HepG2 (cell line): Measurements from ENCODE around the gene KRABD2.

ENCODE experiments used
- BHLHE40 ChIP-seq: IDR thresholded peaks from 2 replicates; pipeline ENCODE4 v1.6.1; 2011; ENCODE audit warnings: low read length, improper control_type of control experiment
- CCAR2 ChIP-seq: fragments of 200-400 bp; formaldehyde crosslinking; optimal IDR thresholded peaks from 2 replicates; pipeline ENCODE3; 2018; ENCODE audit warnings: low read depth, mild to moderate bottlenecking, low read length, moderate library complexity
- MIXL1 ChIP-seq: IDR thresholded peaks from 2 replicates; pipeline ENCODE4 v1.6.1; 2016
- MXD1 ChIP-seq: sonication (generic); formaldehyde crosslinking; IDR thresholded peaks from 2 replicates; pipeline ENCODE4 v1.4.0; 2020; ENCODE audit warnings: mild to moderate bottlenecking, missing genetic modification reagents
- SIX4 ChIP-seq: sonication (generic); formaldehyde crosslinking; IDR thresholded peaks from 2 replicates; pipeline ENCODE4 v1.4.0; 2020; ENCODE audit warnings: missing genetic modification reagents
- SKI ChIP-seq: fragments of 450-650 bp; IDR thresholded peaks from one replicate; pipeline ENCODE4 v1.6.1; 2018; ENCODE audit warnings: mild to moderate bottlenecking; ENCODE audit not compliant: partially characterized antibody
- TBX3 ChIP-seq: fragments of 450-650 bp; IDR thresholded peaks from 2 replicates; pipeline ENCODE4 v1.6.1; 2017; ENCODE audit warnings: antibody characterized with exemption, mild to moderate bottlenecking, inconsistent platforms, borderline replicate concordance
- ZNF138 ChIP-seq: sonication (generic); formaldehyde crosslinking; IDR thresholded peaks from 2 replicates; pipeline ENCODE4 v1.5.0; 2020; ENCODE audit warnings: mild to moderate bottlenecking, low read depth, missing genetic modification reagents
- ZNF24 ChIP-seq: fragments of 450-650 bp; IDR thresholded peaks from 2 replicates; pipeline ENCODE4 v1.6.1; 2017; ENCODE audit warnings: antibody characterized with exemption, mild to moderate bottlenecking
- ZNF30 ChIP-seq: sonication (generic); formaldehyde crosslinking; IDR thresholded peaks from 2 replicates; pipeline ENCODE4 v1.5.0; 2020; ENCODE audit warnings: mild to moderate bottlenecking, missing genetic modification reagents
- ZNF589 ChIP-seq: sonication (generic); formaldehyde crosslinking; conservative IDR thresholded peaks from 2 replicates; pipeline ENCODE4 v1.8.0; 2022; ENCODE audit warnings: mild to moderate bottlenecking, moderate library complexity, missing genetic modification reagents
- TF ChIP-seq, protein P1 (sequence below): sonication (generic); formaldehyde crosslinking; IDR thresholded peaks from 2 replicates; pipeline ENCODE4 v1.5.0; 2020; ENCODE audit warnings: mild to moderate bottlenecking, missing genetic modification reagents, moderate library complexity
- TF ChIP-seq, protein P2 (sequence below): sonication (generic); formaldehyde crosslinking; IDR thresholded peaks from 2 replicates; pipeline ENCODE4 v1.4.0; 2020; ENCODE audit warnings: missing genetic modification reagents
- TF ChIP-seq, protein P3 (sequence below): sonication (generic); formaldehyde crosslinking; IDR thresholded peaks from 2 replicates; pipeline ENCODE4 v1.4.0; 2020; ENCODE audit warnings: mild to moderate bottlenecking, missing genetic modification reagents, borderline replicate concordance

KRABD2 gene

DNA sequence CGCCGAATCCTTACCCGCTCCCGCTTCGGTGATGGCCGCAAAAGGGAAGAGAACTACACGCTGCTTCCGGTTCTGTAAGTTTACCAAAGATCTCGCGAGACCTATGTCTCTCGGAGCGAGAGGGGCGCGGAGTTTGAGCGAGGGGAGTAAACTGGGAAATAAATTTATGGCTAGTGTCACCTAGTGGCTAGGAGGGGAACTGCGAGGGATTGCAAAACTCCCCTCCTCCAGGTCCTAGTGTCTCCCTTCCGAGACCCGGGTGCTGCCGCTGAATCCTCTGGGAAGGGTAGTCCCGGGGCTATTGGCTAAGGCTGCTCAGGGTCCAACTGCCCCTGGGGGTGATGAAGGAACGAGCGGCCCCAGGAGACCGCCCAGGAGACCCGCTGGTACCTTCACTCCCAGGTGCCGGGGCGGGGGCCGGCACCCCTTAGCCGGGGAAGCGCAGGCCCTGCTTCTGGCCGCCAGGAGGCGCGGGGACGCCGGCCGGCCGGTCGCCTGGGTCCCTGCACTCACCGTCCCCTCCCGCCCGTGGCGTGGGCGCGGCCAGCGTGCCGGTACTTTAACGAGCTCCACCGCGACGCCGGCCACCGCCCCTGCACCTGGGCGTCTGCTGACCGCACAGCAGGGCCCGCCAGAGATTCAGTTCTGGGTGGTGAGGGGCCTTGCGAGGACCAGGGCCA is 6.8 kb upstream of the KRABD2 start, which contains the start of gene RPL26 (continued):
- no peak; the same call in 1 of the 2 replicates for TF ChIP-seq BHLHE40
- 0 out of 2 replicates have a peak, but pooled peaks have one; percentile 13 for TF ChIP-seq ZNF24
- TF ChIP-seq TBX3: peak; percentile 18; the same call in 1 of the 2 replicates
- TF ChIP-seq ZNF138 (CRISPR knock-in tag): peak; percentile 57; the same call in 1 of the 2 replicates
- no peak; the same call in 1 of the 2 replicates for TF ChIP-seq SIX4 (CRISPR knock-in tag)
- peak; percentile 50; the same call in 1 of the 2 replicates for TF ChIP-seq MXD1 (CRISPR knock-in tag)
- TF ChIP-seq, protein P1, sequence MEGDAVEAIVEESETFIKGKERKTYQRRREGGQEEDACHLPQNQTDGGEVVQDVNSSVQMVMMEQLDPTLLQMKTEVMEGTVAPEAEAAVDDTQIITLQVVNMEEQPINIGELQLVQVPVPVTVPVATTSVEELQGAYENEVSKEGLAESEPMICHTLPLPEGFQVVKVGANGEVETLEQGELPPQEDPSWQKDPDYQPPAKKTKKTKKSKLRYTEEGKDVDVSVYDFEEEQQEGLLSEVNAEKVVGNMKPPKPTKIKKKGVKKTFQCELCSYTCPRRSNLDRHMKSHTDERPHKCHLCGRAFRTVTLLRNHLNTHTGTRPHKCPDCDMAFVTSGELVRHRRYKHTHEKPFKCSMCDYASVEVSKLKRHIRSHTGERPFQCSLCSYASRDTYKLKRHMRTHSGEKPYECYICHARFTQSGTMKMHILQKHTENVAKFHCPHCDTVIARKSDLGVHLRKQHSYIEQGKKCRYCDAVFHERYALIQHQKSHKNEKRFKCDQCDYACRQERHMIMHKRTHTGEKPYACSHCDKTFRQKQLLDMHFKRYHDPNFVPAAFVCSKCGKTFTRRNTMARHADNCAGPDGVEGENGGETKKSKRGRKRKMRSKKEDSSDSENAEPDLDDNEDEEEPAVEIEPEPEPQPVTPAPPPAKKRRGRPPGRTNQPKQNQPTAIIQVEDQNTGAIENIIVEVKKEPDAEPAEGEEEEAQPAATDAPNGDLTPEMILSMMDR (CRISPR knock-in tag): peak; percentile 89
- TF ChIP-seq MIXL1 (CRISPR knock-in tag): peak; percentile 77
- 0 out of 2 replicates have a peak, but pooled peaks have one; percentile 68 for TF ChIP-seq ZNF30 (CRISPR knock-in tag)
- TF ChIP-seq CCAR2: no peak
- TF ChIP-seq, protein P2, sequence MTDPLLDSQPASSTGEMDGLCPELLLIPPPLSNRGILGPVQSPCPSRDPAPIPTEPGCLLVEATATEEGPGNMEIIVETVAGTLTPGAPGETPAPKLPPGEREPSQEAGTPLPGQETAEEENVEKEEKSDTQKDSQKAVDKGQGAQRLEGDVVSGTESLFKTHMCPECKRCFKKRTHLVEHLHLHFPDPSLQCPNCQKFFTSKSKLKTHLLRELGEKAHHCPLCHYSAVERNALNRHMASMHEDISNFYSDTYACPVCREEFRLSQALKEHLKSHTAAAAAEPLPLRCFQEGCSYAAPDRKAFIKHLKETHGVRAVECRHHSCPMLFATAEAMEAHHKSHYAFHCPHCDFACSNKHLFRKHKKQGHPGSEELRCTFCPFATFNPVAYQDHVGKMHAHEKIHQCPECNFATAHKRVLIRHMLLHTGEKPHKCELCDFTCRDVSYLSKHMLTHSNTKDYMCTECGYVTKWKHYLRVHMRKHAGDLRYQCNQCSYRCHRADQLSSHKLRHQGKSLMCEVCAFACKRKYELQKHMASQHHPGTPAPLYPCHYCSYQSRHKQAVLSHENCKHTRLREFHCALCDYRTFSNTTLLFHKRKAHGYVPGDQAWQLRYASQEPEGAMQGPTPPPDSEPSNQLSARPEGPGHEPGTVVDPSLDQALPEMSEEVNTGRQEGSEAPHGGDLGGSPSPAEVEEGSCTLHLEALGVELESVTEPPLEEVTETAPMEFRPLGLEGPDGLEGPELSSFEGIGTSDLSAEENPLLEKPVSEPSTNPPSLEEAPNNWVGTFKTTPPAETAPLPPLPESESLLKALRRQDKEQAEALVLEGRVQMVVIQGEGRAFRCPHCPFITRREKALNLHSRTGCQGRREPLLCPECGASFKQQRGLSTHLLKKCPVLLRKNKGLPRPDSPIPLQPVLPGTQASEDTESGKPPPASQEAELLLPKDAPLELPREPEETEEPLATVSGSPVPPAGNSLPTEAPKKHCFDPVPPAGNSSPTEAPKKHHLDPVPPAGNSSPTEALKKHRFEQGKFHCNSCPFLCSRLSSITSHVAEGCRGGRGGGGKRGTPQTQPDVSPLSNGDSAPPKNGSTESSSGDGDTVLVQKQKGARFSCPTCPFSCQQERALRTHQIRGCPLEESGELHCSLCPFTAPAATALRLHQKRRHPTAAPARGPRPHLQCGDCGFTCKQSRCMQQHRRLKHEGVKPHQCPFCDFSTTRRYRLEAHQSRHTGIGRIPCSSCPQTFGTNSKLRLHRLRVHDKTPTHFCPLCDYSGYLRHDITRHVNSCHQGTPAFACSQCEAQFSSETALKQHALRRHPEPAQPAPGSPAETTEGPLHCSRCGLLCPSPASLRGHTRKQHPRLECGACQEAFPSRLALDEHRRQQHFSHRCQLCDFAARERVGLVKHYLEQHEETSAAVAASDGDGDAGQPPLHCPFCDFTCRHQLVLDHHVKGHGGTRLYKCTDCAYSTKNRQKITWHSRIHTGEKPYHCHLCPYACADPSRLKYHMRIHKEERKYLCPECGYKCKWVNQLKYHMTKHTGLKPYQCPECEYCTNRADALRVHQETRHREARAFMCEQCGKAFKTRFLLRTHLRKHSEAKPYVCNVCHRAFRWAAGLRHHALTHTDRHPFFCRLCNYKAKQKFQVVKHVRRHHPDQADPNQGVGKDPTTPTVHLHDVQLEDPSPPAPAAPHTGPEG (CRISPR knock-in tag): peak; percentile 49; the same call in 1 of the 2 replicates
- TF ChIP-seq ZNF589 (CRISPR knock-in tag): peak; percentile 82; the same call in 1 of the 2 replicates
- TF ChIP-seq SKI: peak; percentile 8
- TF ChIP-seq, protein P3, sequence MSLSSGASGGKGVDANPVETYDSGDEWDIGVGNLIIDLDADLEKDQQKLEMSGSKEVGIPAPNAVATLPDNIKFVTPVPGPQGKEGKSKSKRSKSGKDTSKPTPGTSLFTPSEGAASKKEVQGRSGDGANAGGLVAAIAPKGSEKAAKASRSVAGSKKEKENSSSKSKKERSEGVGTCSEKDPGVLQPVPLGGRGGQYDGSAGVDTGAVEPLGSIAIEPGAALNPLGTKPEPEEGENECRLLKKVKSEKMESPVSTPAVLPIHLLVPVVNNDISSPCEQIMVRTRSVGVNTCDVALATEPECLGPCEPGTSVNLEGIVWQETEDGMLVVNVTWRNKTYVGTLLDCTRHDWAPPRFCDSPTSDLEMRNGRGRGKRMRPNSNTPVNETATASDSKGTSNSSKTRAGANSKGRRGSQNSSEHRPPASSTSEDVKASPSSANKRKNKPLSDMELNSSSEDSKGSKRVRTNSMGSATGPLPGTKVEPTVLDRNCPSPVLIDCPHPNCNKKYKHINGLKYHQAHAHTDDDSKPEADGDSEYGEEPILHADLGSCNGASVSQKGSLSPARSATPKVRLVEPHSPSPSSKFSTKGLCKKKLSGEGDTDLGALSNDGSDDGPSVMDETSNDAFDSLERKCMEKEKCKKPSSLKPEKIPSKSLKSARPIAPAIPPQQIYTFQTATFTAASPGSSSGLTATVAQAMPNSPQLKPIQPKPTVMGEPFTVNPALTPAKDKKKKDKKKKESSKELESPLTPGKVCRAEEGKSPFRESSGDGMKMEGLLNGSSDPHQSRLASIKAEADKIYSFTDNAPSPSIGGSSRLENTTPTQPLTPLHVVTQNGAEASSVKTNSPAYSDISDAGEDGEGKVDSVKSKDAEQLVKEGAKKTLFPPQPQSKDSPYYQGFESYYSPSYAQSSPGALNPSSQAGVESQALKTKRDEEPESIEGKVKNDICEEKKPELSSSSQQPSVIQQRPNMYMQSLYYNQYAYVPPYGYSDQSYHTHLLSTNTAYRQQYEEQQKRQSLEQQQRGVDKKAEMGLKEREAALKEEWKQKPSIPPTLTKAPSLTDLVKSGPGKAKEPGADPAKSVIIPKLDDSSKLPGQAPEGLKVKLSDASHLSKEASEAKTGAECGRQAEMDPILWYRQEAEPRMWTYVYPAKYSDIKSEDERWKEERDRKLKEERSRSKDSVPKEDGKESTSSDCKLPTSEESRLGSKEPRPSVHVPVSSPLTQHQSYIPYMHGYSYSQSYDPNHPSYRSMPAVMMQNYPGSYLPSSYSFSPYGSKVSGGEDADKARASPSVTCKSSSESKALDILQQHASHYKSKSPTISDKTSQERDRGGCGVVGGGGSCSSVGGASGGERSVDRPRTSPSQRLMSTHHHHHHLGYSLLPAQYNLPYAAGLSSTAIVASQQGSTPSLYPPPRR (CRISPR knock-in tag): no peak; the same call in 1 of the 2 replicates
